Astrocyte (in vitro differentiated cells and primary cell): ENCODE measurements around the gene PML.

Experiments used
- EZH2 ChIP-seq: IDR thresholded peaks from 2 replicates; pipeline ENCODE4 v1.6.1; 2012; ENCODE audit warnings: mild to moderate bottlenecking, low read length, inconsistent platforms; ENCODE audit not compliant: insufficient read depth
- TF ChIP-seq, protein P1 (sequence below): IDR thresholded peaks from 2 replicates; pipeline ENCODE4 v1.5.1; 2011; ENCODE audit warnings: low read depth, mild to moderate bottlenecking, inconsistent platforms, low read length, moderate library complexity; ENCODE audit not compliant: insufficient read depth

DNA sequence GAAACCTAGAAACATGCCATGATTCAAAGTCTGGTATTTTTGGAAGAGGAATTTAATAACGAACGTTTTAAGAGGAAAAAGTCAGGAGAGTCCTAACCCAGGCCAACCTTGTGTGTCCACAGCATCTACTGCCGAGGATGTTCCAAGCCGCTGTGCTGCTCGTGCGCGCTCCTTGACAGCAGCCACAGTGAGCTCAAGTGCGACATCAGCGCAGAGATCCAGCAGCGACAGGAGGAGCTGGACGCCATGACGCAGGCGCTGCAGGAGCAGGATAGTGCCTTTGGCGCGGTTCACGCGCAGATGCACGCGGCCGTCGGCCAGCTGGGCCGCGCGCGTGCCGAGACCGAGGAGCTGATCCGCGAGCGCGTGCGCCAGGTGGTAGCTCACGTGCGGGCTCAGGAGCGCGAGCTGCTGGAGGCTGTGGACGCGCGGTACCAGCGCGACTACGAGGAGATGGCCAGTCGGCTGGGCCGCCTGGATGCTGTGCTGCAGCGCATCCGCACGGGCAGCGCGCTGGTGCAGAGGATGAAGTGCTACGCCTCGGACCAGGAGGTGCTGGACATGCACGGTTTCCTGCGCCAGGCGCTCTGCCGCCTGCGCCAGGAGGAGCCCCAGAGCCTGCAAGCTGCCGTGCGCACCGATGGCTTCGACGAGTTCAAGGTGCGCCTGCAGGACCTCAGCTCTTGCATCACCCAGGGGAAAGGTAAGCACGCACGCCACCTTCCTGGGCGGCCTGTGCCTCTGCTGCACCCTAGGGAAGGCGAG is 28.4 kb downstream of the PML start:
- TF ChIP-seq EZH2, result no peak
- TF ChIP-seq, protein P1, sequence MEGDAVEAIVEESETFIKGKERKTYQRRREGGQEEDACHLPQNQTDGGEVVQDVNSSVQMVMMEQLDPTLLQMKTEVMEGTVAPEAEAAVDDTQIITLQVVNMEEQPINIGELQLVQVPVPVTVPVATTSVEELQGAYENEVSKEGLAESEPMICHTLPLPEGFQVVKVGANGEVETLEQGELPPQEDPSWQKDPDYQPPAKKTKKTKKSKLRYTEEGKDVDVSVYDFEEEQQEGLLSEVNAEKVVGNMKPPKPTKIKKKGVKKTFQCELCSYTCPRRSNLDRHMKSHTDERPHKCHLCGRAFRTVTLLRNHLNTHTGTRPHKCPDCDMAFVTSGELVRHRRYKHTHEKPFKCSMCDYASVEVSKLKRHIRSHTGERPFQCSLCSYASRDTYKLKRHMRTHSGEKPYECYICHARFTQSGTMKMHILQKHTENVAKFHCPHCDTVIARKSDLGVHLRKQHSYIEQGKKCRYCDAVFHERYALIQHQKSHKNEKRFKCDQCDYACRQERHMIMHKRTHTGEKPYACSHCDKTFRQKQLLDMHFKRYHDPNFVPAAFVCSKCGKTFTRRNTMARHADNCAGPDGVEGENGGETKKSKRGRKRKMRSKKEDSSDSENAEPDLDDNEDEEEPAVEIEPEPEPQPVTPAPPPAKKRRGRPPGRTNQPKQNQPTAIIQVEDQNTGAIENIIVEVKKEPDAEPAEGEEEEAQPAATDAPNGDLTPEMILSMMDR, result no peak
